Nucleus accumbens (tissue), 56 donors: ENCODE measurements around the gene ATP5F1D.

ENCODE experiments used
- DNase-seq, 56 donors: peaks; one replicate each; lab custom pipeline; 2025; lab: John Stamatoyannopoulos, UW

Gene ATP5F1D

GRCh38 chr19:1288226-1288612 is 46.7 kb downstream of the ATP5F1D start:
- no peak for DNase-seq

GRCh38 chr19:1288833-1289685 is 47.5 kb downstream of the ATP5F1D start:
- no peak for DNase-seq

- DNase-seq: no peak
These were observed 48.1 kb downstream of the ATP5F1D start for GRCh38 chr19:1289686-1290025.

GRCh38 chr19:1290196-1290702 is 48.7 kb downstream of the ATP5F1D start:
- DNase-seq: no peak

- DNase-seq: no peak
These were observed 49.4 kb downstream of the ATP5F1D start for GRCh38 chr19:1290703-1291651.

- DNase-seq: peak in 15 of 56 donors; percentile 6 to 51 (median 24)
These were observed 50.3 kb downstream of the ATP5F1D start for GRCh38 chr19:1291761-1292418.

GRCh38 chr19:1292419-1293151 is 51.0 kb downstream of the ATP5F1D start:
- no peak for DNase-seq

GRCh38 chr19:1293782-1294604 is 52.4 kb downstream of the ATP5F1D start:
- no peak for DNase-seq
